HG02973 (cell line): ENCODE data around the gene TRIM39.
"Not testable (repeated sequence)": the region's sequence is repeated elsewhere in the genome, so short reads cannot be mapped to it uniquely, and the experiment has no call there.

Experiments used
- ATAC-seq: cut with Tn5 transposase; IDR thresholded peaks from one replicate; pipeline ENCODE4 v1.9.1; 2021; ENCODE audit warnings: moderate library complexity; ENCODE audit not compliant: unreplicated experiment

The TRIM39 gene

GRCh38 chr6:30361661-30362060 is 34.9 kb downstream of the TRIM39 start:
- ATAC-seq, result no peak

- no peak for ATAC-seq
These were observed 36.7 kb downstream of the TRIM39 start for GRCh38 chr6:30363459-30363858.

GRCh38 chr6:30364591-30364990 is 37.9 kb downstream of the TRIM39 start:
- ATAC-seq, result no peak

GRCh38 chr6:30369280-30369679 is 42.6 kb downstream of the TRIM39 start:
- ATAC-seq, result not testable (repeated sequence)

- no peak for ATAC-seq
These were observed 51.7 kb downstream of the TRIM39 start for GRCh38 chr6:30378290-30378937.

GRCh38 chr6:30380464-30380863 is 53.7 kb downstream of the TRIM39 start:
- no peak for ATAC-seq

DNA sequence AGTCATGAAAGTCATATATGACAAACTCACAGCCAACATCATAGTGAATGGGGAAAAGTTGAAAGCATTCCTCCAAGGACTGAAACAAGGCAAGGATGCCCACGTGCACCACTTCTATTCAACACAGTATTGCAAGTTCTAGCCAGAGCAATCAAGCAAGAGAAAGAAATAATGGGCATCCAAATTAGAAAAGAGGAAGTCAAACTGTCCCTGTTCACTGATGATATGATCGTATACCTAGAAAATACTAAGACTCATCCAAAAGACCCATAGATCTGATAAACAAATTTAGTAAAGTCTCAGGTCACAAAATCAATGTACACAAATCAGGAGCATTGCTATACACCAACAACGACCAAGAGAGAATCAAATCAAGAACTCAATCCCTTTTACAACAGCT is 59.4 kb downstream of the TRIM39 start:
- no peak for ATAC-seq

DNA sequence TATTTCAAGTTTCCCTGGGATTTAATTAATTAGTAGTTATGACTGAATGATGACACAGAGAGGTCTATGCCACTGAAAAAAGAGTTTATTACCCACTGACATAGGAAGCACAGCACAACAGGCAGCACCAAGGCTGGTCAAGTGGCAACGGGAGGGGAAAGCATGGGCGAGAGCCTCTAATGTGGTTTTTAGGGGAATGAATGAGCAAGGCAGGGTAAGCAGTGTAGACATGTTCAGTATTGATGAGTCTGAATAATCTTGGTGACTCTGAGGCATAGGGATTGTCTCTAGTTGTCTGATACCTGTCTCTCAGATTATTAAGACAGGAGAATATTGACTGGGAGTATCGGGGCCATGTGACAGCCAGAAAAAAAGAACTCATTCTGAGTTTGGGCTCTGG is 64.5 kb downstream of the TRIM39 start:
- ATAC-seq, result no peak
